Muscle layer of duodenum (tissue), 2 donors: ENCODE data around the gene TCF4.

Experiments
- H3K27ac ChIP-seq: one replicate; pipeline ENCODE4 v1.7.0; 2013; ENCODE audit warnings: mild to moderate bottlenecking, low read length
- H3K27me3 ChIP-seq: one replicate; pipeline ENCODE4 v1.7.0; 2013; ENCODE audit warnings: low read depth, mild to moderate bottlenecking, control low read depth, low read length
- H3K36me3 ChIP-seq, 2 donors: one replicate each; pipeline ENCODE4 v1.7.0; 2013; ENCODE audit warnings: low read length in 2 of 2, control low read depth in 1 of 2, mild to moderate bottlenecking in 1 of 2; ENCODE audit not compliant: insufficient read depth in 2 of 2, control insufficient read depth in 1 of 2
- H3K4me1 ChIP-seq, 2 donors: one replicate each; pipeline ENCODE4 v1.7.0; 2013; ENCODE audit warnings: low read length in 2 of 2, mild to moderate bottlenecking in 2 of 2, control low read depth in 1 of 2, moderate library complexity in 1 of 2; ENCODE audit not compliant: insufficient read depth in 2 of 2, control insufficient read depth in 1 of 2
- H3K4me3 ChIP-seq, 2 donors: one replicate each; pipeline ENCODE4 v1.7.0; 2013; ENCODE audit warnings: low read length in 2 of 2, low read depth in 1 of 2, mild to moderate bottlenecking in 1 of 2
- H3K9me3 ChIP-seq, 2 donors: one replicate each; pipeline ENCODE4 v1.7.0; 2013; ENCODE audit warnings: low read length in 2 of 2, control low read depth in 1 of 2, mild to moderate bottlenecking in 1 of 2; ENCODE audit not compliant: control insufficient read depth in 1 of 2
- donor health status: healthy.

TCF4 gene

DNA sequence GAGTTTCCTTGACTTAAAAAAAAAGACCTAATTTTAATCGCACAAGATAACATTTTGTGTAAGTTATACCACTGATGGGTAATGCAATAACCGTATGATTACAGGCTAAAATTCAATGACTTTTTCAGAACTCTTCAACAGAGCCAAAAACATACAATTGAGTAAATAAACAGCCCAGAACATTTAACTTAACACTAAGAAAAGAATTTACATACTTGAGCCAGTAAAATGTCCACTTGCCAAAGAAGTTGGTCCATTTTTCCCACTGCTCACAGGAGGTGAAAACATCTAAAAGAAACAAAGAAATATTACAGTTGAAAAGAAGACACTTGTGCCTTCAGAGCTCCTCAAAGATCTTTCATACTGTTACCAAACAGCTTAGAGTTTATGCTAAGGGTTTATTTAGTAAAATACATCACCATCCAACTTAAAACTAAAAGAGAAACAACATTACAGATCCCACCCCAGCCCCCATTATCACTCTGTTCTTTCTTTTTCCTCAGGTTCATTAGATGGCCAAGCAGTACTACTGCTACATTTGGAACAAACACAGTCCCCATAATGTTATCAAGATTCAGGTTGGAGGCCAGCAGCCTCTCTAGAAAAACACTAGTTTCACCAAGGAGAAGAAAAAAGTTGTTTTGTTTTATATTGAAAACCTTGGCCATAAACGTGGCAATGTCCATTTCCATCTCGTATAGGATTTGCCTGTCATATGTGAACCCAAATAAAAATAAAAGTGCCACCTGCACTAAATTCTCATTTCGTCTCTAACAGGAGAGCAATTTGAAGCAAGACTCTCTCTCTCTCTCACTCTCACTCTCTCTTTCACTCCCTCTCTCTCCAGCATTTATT, 2.7 kb downstream of the TCF4 start:
- H3K4me1 ChIP-seq = peaks cover 4 to 25% of the 10 kb centered on the region in 2 donors
- H3K9me3 ChIP-seq = no peaks in the 10 kb centered on the region
- H3K36me3 ChIP-seq = no peaks in the 10 kb centered on the region
- peak overlapping the region; percentile 56 for H3K27ac ChIP-seq
- H3K27me3 ChIP-seq = no peaks in the 10 kb centered on the region
- peak overlapping the region; percentile 55 to 67 for H3K4me3 ChIP-seq

DNA sequence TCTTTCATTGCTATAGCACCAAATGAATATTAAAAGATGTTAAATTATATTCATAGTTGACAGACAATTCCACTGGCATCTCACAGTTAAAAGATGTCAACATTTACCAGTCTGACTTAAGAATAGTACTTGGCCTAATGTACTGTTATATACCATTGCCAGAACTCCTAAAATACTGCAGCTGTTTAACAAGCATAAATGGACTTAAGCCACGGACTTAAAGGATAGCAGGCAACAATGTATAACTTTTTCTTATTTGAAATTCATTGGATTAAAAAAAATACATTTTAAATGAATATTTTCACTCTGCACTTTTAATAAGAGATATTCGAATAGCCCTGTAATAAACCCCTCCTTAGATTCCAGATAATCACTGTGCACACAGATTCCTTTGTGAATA, 3.8 kb downstream of the TCF4 start:
- H3K4me1 ChIP-seq = peaks cover 4 to 25% of the 10 kb centered on the region in 2 donors
- no peaks in the 10 kb centered on the region for H3K36me3 ChIP-seq
- H3K27me3 ChIP-seq = no peaks in the 10 kb centered on the region
- peak overlapping the region in 1 of 2 donors; percentile 55 for H3K4me3 ChIP-seq
- H3K27ac ChIP-seq = no peak overlapping the region
- no peaks in the 10 kb centered on the region for H3K9me3 ChIP-seq

DNA sequence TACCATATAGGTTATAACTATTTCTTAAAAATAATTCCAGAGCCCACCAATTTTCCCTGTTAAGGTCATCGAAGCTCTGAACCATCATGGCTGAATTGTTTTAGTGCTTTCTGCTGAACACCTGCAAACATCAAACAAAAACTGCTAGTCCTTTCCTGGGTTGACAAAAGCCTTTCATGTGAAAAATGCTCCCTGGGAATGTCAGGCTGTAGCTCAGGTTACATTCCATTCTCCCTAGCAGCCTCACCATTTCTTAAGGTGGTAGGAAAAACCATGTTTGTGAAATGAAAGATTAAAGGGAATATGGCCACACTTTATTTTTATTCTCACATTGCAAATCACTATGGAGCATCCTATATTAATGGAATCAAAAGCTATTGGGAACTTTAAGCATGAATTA, 5.7 kb downstream of the TCF4 start:
- no peak overlapping the region for H3K4me3 ChIP-seq
- H3K36me3 ChIP-seq = no peaks in the 10 kb centered on the region
- H3K27me3 ChIP-seq = no peaks in the 10 kb centered on the region
- peaks cover 4 to 25% of the 10 kb centered on the region in 2 donors for H3K4me1 ChIP-seq
- H3K9me3 ChIP-seq = no peaks in the 10 kb centered on the region
- no peak overlapping the region for H3K27ac ChIP-seq

DNA sequence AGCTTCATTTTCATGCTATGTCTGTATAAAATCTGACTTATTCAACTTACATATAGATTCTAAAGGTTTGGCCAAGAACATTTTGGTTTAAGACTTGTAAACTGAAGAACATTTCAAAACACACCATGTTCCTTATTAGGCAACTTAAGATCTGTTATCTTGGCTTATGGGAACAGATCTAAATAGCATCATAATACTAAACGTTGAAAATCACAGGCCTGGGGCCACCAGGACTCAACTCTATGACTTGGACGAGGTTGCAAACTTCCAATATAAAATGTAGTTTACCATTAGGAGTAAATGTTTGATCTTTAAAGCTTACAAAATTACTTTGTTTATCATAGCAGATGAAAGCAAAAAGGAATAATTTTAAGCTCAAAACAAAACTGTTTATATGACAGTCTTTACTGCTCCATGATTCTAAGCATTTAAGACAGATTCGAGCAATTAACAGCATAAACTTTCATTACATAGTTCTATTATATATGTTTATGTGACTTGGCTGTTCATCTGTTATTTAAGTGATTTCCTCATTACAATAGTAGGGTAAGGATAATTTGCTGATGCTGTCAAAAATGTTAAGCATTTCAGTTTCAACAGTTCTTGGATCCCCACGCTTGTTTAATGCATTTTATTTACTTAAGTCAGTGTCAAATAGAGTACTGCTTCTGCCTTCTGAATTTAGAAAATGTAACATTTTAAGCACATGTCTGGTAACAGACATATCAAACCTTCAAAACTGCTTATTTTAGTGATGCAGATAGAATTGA, 8.3 kb downstream of the TCF4 start:
- H3K27ac ChIP-seq = no peak overlapping the region
- no peak overlapping the region for H3K4me3 ChIP-seq
- no peaks in the 10 kb centered on the region for H3K36me3 ChIP-seq
- peaks cover 0 to 21% of the 10 kb centered on the region in 2 donors for H3K4me1 ChIP-seq
- no peaks in the 10 kb centered on the region for H3K9me3 ChIP-seq
- no peaks in the 10 kb centered on the region for H3K27me3 ChIP-seq

DNA sequence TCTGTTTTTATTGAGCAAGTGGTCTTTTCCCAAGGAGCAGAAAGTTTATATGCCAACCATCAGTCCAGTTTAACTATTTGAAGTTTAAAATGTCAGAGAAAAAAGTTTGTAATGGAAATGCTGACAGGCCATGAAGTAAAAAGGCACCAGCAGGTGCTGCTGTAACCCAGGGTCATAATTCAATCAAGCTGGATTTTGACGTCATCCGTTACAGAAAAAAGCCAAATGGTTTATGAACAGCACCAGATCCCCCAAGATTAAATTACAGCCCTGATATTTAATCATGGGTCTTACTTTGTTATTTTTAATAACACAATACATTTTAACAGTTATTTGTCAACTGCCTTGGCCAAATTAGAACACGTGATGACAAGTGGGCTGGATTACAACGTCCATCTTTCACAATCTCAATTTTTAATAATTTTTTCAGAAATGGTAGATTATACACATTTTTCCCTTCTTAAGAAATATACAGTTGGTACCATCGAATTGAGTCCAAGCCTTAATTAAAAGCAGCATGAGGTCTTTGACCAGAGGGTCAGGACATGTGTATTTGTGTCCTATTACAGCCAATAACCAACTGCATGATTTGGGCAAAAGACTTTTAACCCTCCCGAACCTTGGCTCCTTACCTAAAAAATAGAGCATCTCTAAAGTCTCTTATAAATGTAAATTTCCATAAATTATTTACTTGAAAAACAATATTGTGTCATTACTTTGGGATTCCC, 10.0 kb downstream of the TCF4 start:
- no peak overlapping the region for H3K4me3 ChIP-seq
- peaks cover 0 to 12% of the 10 kb centered on the region in 2 donors for H3K4me1 ChIP-seq
- H3K27ac ChIP-seq = no peak overlapping the region
- no peaks in the 10 kb centered on the region for H3K36me3 ChIP-seq
- no peaks in the 10 kb centered on the region for H3K9me3 ChIP-seq
- no peaks in the 10 kb centered on the region for H3K27me3 ChIP-seq

DNA sequence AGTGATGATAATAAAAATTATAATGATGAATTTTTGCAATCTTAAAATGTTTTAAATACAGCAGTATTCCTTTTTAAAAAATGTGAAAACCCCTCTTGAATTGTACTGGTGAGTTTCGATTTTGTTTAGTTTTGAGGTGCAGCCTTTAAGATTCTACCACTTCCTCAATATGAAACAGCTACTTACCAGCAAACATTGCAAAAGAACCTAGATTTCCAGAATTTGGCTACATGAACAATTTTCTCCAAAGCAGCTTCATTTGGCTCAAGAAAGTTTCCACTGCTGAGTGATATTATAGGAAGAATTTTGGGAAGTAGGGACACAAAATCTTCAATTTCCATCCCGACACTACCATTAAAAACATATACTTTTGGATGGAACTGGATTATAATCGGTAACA, 12.0 kb downstream of the TCF4 start:
- Histone ChIP-seq H3K36me3 (no peaks in the 10 kb centered on the region), H3K4me3 (no peak overlapping the region), H3K4me1 (no peaks in the 10 kb centered on the region), H3K27ac (no peak overlapping the region), H3K9me3 (no peaks in the 10 kb centered on the region), H3K27me3 (no peaks in the 10 kb centered on the region)

DNA sequence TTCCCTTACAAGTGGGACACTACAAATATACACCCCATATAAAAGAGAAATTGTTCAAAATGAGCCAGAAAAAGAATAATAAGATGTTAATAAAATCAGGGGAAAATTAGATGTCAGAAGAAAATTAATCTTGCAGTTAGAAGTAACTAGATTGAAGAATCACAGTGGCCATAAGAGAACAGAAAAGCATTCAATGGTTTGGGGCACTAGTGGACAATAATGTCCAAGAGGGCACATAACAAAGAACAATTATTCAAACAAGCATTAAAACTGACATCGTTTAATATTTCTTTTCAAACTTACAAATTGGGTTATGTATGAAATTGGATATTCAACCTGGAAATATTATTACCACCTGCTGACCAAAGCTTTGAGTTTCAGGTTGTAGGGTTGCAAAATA, 12.9 kb downstream of the TCF4 start:
- Histone ChIP-seq H3K4me3 (no peak overlapping the region), H3K27ac (no peak overlapping the region), H3K36me3 (no peaks in the 10 kb centered on the region), H3K9me3 (no peaks in the 10 kb centered on the region), H3K27me3 (no peaks in the 10 kb centered on the region), H3K4me1 (no peaks in the 10 kb centered on the region)

DNA sequence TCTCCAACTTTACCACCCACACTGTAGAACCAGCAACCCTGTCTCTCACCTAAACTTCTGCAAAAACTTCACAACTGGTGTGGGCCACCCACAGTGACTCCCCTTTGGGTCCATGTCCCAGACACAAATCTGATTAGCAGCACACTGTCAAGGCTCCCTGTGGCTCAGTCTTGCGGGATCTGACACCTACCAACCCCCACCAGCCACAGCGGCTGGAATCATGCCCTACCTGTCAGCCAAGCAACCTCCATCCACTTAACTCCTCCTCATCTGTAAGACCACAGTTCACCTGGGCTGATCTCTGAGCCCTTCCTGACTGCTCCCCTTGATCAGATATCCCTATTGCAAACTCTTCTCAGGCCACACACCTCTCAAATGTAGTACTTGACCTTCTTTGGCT, 14.6 kb downstream of the TCF4 start:
- no peaks in the 10 kb centered on the region for H3K4me1 ChIP-seq
- H3K9me3 ChIP-seq = no peaks in the 10 kb centered on the region
- no peak overlapping the region for H3K4me3 ChIP-seq
- no peaks in the 10 kb centered on the region for H3K27me3 ChIP-seq
- H3K27ac ChIP-seq = no peak overlapping the region
- no peaks in the 10 kb centered on the region for H3K36me3 ChIP-seq

DNA sequence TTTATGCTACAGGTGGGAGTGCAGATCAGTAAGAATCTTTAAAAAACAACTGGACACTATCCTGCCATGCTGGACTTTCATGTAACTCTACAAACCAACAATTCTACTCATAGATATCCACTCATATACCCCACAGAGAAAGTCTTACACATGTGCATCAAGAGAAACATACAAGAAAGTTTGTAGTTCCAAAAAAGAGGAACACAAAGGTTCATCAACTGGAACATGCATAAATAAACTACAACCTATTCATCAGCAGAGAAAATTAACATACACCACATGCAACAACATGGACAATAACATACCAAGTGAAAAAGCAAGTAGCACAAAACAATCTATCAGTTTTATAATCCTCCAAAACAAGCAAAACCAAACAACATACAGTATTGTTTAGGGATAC, 17.0 kb downstream of the TCF4 start:
- H3K4me1 ChIP-seq = no peaks in the 10 kb centered on the region
- no peak overlapping the region for H3K4me3 ChIP-seq

DNA sequence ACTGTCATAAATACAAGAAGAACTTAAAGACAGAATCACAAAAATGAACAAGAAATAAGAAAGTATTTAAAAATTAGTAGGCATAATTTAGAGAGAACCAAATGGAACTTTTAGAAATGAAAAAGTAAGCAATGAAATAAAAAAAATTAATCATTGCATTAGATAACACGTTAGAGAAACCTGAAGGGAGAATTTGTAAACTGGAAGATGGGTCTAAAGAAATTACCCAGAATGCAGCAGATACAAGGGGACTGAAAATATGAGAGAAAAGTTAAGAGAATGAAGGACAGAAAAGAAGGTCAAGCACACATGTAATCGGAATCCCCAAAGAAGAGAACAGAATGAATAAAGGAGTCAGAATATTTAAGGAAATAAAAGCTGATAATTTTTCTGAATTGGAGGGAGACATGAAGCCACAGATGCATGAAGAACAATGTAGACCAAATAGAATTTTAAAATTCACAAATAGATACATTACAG, 21.5 kb downstream of the TCF4 start:
- no peak overlapping the region for H3K4me3 ChIP-seq
- H3K27me3 ChIP-seq = no peaks in the 10 kb centered on the region
- H3K9me3 ChIP-seq = no peaks in the 10 kb centered on the region
- H3K27ac ChIP-seq = no peak overlapping the region
- no peaks in the 10 kb centered on the region for H3K36me3 ChIP-seq
- H3K4me1 ChIP-seq = no peaks in the 10 kb centered on the region

More for the DNA sequence above, 17.0 kb downstream of the TCF4 start:
- Histone ChIP-seq H3K27ac (no peak overlapping the region), H3K9me3 (no peaks in the 10 kb centered on the region), H3K27me3 (no peaks in the 10 kb centered on the region), H3K36me3 (no peaks in the 10 kb centered on the region)

DNA sequence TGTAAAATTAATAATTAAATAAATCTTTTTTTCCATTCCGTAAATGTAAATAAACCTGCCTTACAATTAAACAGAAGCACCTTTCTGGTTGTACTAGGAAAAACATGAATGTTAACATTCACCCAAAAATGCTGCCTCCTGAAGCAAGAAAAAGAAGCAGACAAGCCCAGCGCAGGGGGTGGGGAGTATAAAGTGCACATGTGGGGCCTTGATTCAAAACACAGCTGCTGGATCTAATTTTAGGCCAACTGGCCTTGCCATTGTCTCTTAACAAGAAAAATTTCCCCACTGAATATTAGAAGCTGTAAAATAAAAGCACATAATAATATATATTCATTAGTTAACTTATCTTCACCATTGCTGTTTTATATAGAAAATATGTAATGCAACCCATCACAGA, 28.3 kb downstream of the TCF4 start:
- Histone ChIP-seq H3K4me3 (no peak overlapping the region), H3K27me3 (no peaks in the 10 kb centered on the region), H3K27ac (no peak overlapping the region), H3K9me3 (no peaks in the 10 kb centered on the region), H3K36me3 (no peaks in the 10 kb centered on the region), H3K4me1 (no peaks in the 10 kb centered on the region)
